ENCODE data around the gene ISY1.
"Not testable (repeated sequence)": the region's sequence is repeated elsewhere in the genome, so short reads cannot be mapped to it uniquely, and the experiment has no call there.

ISY1 gene

GRCh38 chr3:129120254-129121004 is 40.4 kb downstream of the ISY1 start:
- peak; percentile 65 for DNase-seq (ENCODE audit: low read depth)

GRCh38 chr3:129119365-129120100 is 41.3 kb downstream of the ISY1 start:
- no peak for DNase-seq (ENCODE audit: low read depth)

GRCh38 chr3:129118745-129119144 is 42.1 kb downstream of the ISY1 start:
- DNase-seq (ENCODE audit: low read depth) = no peak

GRCh38 chr3:129117134-129117533 is 43.7 kb downstream of the ISY1 start:
- DNase-seq (ENCODE audit: low read depth) = no peak

- DNase-seq (ENCODE audit: low read depth) = no peak
Observed at GRCh38 chr3:129116482-129116946, 44.3 kb downstream of the ISY1 start.

GRCh38 chr3:129114455-129114854 is 46.4 kb downstream of the ISY1 start:
- DNase-seq (ENCODE audit: low read depth) = no peak

- DNase-seq (ENCODE audit: low read depth) = peak; percentile 43
Observed at GRCh38 chr3:129112308-129113052, 48.4 kb downstream of the ISY1 start.

- DNase-seq (ENCODE audit: low read depth) = not testable (repeated sequence)
Observed at GRCh38 chr3:129111076-129111780, 49.6 kb downstream of the ISY1 start.

GRCh38 chr3:129107793-129108192 is 53.1 kb downstream of the ISY1 start:
- DNase-seq (ENCODE audit: low read depth) = no peak

- no peak for DNase-seq (ENCODE audit: low read depth)
Observed at GRCh38 chr3:129106866-129107565, 53.8 kb downstream of the ISY1 start.

GRCh38 chr3:129106320-129106719 is 54.5 kb downstream of the ISY1 start:
- DNase-seq (ENCODE audit: low read depth) = no peak

- DNase-seq (ENCODE audit: low read depth) = no peak
Observed at GRCh38 chr3:129105862-129106261, 55.0 kb downstream of the ISY1 start.

GRCh38 chr3:129104498-129105079 is 56.3 kb downstream of the ISY1 start:
- DNase-seq (ENCODE audit: low read depth) = no peak

GRCh38 chr3:129104051-129104450 is 56.8 kb downstream of the ISY1 start:
- no peak for DNase-seq (ENCODE audit: low read depth)

- no peak for DNase-seq (ENCODE audit: low read depth)
Observed at GRCh38 chr3:129103296-129103695, 57.6 kb downstream of the ISY1 start.

GRCh38 chr3:129101370-129102138 is 59.3 kb downstream of the ISY1 start:
- no peak for DNase-seq (ENCODE audit: low read depth)

GRCh38 chr3:129100274-129100673 is 60.6 kb downstream of the ISY1 start:
- no peak for DNase-seq (ENCODE audit: low read depth)

GRCh38 chr3:129095285-129095684 is 65.6 kb downstream of the ISY1 start:
- DNase-seq (ENCODE audit: low read depth) = no peak

- DNase-seq (ENCODE audit: low read depth) = not testable (repeated sequence)
Observed at GRCh38 chr3:129088312-129088711, 72.6 kb downstream of the ISY1 start.

- peak; percentile 28 for DNase-seq (ENCODE audit: low read depth)
Observed at GRCh38 chr3:129087904-129088303, 73.0 kb downstream of the ISY1 start.
